Trophoblast cell (in vitro differentiated cells and primary cell): ENCODE measurements around the gene TIGD1.

ENCODE experiments used
- DNase-seq, 2 donors: peaks; one replicate each; pipeline ENCODE4 v3.0.0-alpha.2; 2016
- H2AFZ ChIP-seq: 2 replicates; pipeline ENCODE4 v1.6.1; 2013; ENCODE audit warnings: low read length, moderate library complexity, mild to moderate bottlenecking; ENCODE audit not compliant: insufficient read depth, poor library complexity
- H2AK5ac ChIP-seq: 2 replicates; pipeline ENCODE4 v1.6.1; 2013; ENCODE audit warnings: mild to moderate bottlenecking, low read length
- H2BK120ac ChIP-seq: 2 replicates; pipeline ENCODE4 v1.6.1; 2013; ENCODE audit warnings: low read length, mild to moderate bottlenecking, moderate library complexity; ENCODE audit not compliant: insufficient read depth, poor library complexity
- H2BK12ac ChIP-seq: 2 replicates; pipeline ENCODE4 v1.6.1; 2013; ENCODE audit warnings: mild to moderate bottlenecking, low read length, moderate library complexity
- H2BK5ac ChIP-seq: 2 replicates; pipeline ENCODE4 v1.6.1; 2013; ENCODE audit warnings: low read length, low read depth, moderate library complexity, mild to moderate bottlenecking; ENCODE audit not compliant: poor library complexity
- H3K14ac ChIP-seq: 2 replicates; pipeline ENCODE4 v1.6.1; 2013; ENCODE audit warnings: mild to moderate bottlenecking, low read length
- H3K18ac ChIP-seq: 2 replicates; pipeline ENCODE4 v1.6.1; 2013; ENCODE audit warnings: mild to moderate bottlenecking, low read length
- H3K23ac ChIP-seq: 2 replicates; pipeline ENCODE4 v1.6.1; 2013; ENCODE audit warnings: low read length
- H3K27ac ChIP-seq: 2 replicates; pipeline ENCODE4 v1.5.1; 2013; ENCODE audit warnings: low read depth, mild to moderate bottlenecking, inconsistent platforms, low read length, moderate library complexity
- H3K27me3 ChIP-seq: 2 replicates; pipeline ENCODE4 v1.6.1; 2013; ENCODE audit warnings: inconsistent platforms, mild to moderate bottlenecking, low read length, moderate library complexity; ENCODE audit not compliant: insufficient read depth
- H3K36me3 ChIP-seq, 2 experiments: 1 replicate in 1 of 2; 2 replicates in 1 of 2; pipeline ENCODE4 v1.6.1; 2013; ENCODE audit warnings: low read length in 2 of 2, mild to moderate bottlenecking in 2 of 2, moderate library complexity in 1 of 2; ENCODE audit not compliant: insufficient read depth in 2 of 2, control insufficient read depth in 1 of 2
- H3K4ac ChIP-seq: 2 replicates; pipeline ENCODE4 v1.6.1; 2013; ENCODE audit warnings: low read depth, mild to moderate bottlenecking, low read length, moderate library complexity
- H3K4me1 ChIP-seq, 2 experiments: 1 replicate in 1 of 2; 2 replicates in 1 of 2; pipeline ENCODE4 v1.6.1; 2013; ENCODE audit warnings: low read length in 2 of 2, mild to moderate bottlenecking in 2 of 2, moderate library complexity in 1 of 2; ENCODE audit not compliant: insufficient read depth in 2 of 2, control insufficient read depth in 1 of 2
- H3K4me2 ChIP-seq: 2 replicates; pipeline ENCODE4 v1.6.1; 2013; ENCODE audit warnings: inconsistent platforms, mild to moderate bottlenecking, low read length, moderate library complexity
- H3K4me3 ChIP-seq: 2 replicates; pipeline ENCODE4 v1.5.1; 2013; ENCODE audit warnings: mild to moderate bottlenecking, low read depth, low read length, inconsistent platforms
- H3K79me1 ChIP-seq: one replicate; pipeline ENCODE4 v1.6.1; 2013; ENCODE audit warnings: low read length
- H3K79me2 ChIP-seq: 2 replicates; pipeline ENCODE4 v1.6.1; 2013; ENCODE audit warnings: low read length, mild to moderate bottlenecking; ENCODE audit not compliant: control insufficient read depth, insufficient read depth, poor library complexity
- H3K9ac ChIP-seq: 2 replicates; pipeline ENCODE4 v1.6.1; 2013; ENCODE audit warnings: mild to moderate bottlenecking, low read length
- H3K9me3 ChIP-seq: 2 replicates; pipeline ENCODE4 v1.6.1; 2013; ENCODE audit warnings: low read depth, mild to moderate bottlenecking, control low read depth, inconsistent platforms, low read length; ENCODE audit not compliant: insufficient read depth
- H4K12ac ChIP-seq: 2 replicates; pipeline ENCODE4 v1.6.1; 2013; ENCODE audit warnings: low read depth, mild to moderate bottlenecking, low read length, moderate library complexity
- H4K8ac ChIP-seq: 2 replicates; pipeline ENCODE4 v1.6.1; 2013; ENCODE audit warnings: low read depth, mild to moderate bottlenecking, low read length, moderate library complexity
- H4K91ac ChIP-seq: one replicate; pipeline ENCODE4 v1.6.1; 2013; ENCODE audit warnings: low read depth, mild to moderate bottlenecking, low read length, moderate library complexity
- WGBS: extraction: QIAGEN DNeasy Blood & Tissue Kit; methylation state at CpG from one replicate; pipeline ENCODE4 v1.1.7; 2013; ENCODE audit warnings: missing lambda C conversion rate; ENCODE audit not compliant: insufficient read length, insufficient coverage; ENCODE audit errors: extremely low coverage; 5-methylcytosine and 5-hydroxymethylcytosine counted together

The TIGD1 gene

GRCh38 chr2:232526372-232526941 is 23.9 kb downstream of the TIGD1 start:
- H2BK120ac ChIP-seq = no peak overlapping the region
- no peaks in the 10 kb centered on the region for H3K79me1 ChIP-seq
- no peaks in the 10 kb centered on the region for H3K79me2 ChIP-seq
- H4K12ac ChIP-seq = no peak overlapping the region
- H3K36me3 ChIP-seq = no peaks in the 10 kb centered on the region
- H3K9ac ChIP-seq = no peak overlapping the region
- H3K4me3 ChIP-seq = no peak overlapping the region
- H3K4ac ChIP-seq = no peak overlapping the region
- no CpG with 5 or more reads among the region's 13 CpGs for WGBS
- no peak overlapping the region for H3K18ac ChIP-seq
- no peak overlapping the region for H2AK5ac ChIP-seq
- H2BK5ac ChIP-seq = no peak overlapping the region
- no peak overlapping the region for H3K14ac ChIP-seq
- no peak overlapping the region for H3K4me2 ChIP-seq
- no peak overlapping the region for H4K91ac ChIP-seq
- peaks cover 3% of the 10 kb centered on the region for H3K9me3 ChIP-seq
- no peak overlapping the region for H3K23ac ChIP-seq
- DNase-seq = no peak
- H2BK12ac ChIP-seq = no peak overlapping the region
- H2AFZ ChIP-seq = no peak overlapping the region
- no peak overlapping the region for H4K8ac ChIP-seq
- no peak overlapping the region for H3K27ac ChIP-seq
- peaks cover 2 to 6% of the 10 kb centered on the region in 2 experiments for H3K4me1 ChIP-seq
- H3K27me3 ChIP-seq = peaks cover 29% of the 10 kb centered on the region

- Histone ChIP-seq H3K14ac (no peak within 1 kb of the TSS), H4K91ac (no peak within 1 kb of the TSS), H3K4me3 (no peak within 1 kb of the TSS), H3K79me1 (no peaks in the 10 kb centered on the region), H2BK5ac (no peak within 1 kb of the TSS), H3K9me3 (peaks cover 2% of the 10 kb centered on the region), H4K12ac (no peak within 1 kb of the TSS), H2AFZ (no peak within 1 kb of the TSS), H4K8ac (no peak within 1 kb of the TSS), H3K36me3 (no peaks in the 10 kb centered on the region), H3K4me2 (no peak within 1 kb of the TSS), H3K27me3 (peaks cover 29% of the 10 kb centered on the region), H3K9ac (no peak within 1 kb of the TSS), H3K4ac (no peak within 1 kb of the TSS), H3K18ac (no peak within 1 kb of the TSS), H3K4me1 (peaks cover 2 to 6% of the 10 kb centered on the region in 2 experiments), H2AK5ac (no peak within 1 kb of the TSS), H3K27ac (no peak within 1 kb of the TSS), H3K79me2 (no peaks in the 10 kb centered on the region), H3K23ac (no peak within 1 kb of the TSS), H2BK12ac (no peak within 1 kb of the TSS), H2BK120ac (no peak within 1 kb of the TSS)
- no peak for DNase-seq
- no CpG with 5 or more reads among the region's 18 CpGs for WGBS
These were observed 24.5 kb downstream of the TIGD1 start, which contains the start of gene CHRND for GRCh38 chr2:232525791-232526371. Gene CHRND (plus strand): TSS chr2:232526160. CDS start chr2:232526216, 56 bp downstream.

GRCh38 chr2:232525199-232525598 is 25.2 kb downstream of the TIGD1 start:
- no peak overlapping the region for H2AK5ac ChIP-seq
- H3K4me3 ChIP-seq = no peak overlapping the region
- H3K4me2 ChIP-seq = no peak overlapping the region
- no peaks in the 10 kb centered on the region for H3K79me2 ChIP-seq
- H3K36me3 ChIP-seq = no peaks in the 10 kb centered on the region
- no peaks in the 10 kb centered on the region for H3K79me1 ChIP-seq
- no peak overlapping the region for H4K12ac ChIP-seq
- H2AFZ ChIP-seq = no peak overlapping the region
- DNase-seq = no peak
- WGBS = no CpG with 5 or more reads among the region's 14 CpGs
- no peak overlapping the region for H2BK120ac ChIP-seq
- H3K9ac ChIP-seq = no peak overlapping the region
- no peak overlapping the region for H4K91ac ChIP-seq
- H4K8ac ChIP-seq = no peak overlapping the region
- no peak overlapping the region for H2BK12ac ChIP-seq
- H3K27me3 ChIP-seq = peaks cover 29% of the 10 kb centered on the region
- peaks cover 2 to 6% of the 10 kb centered on the region in 2 experiments for H3K4me1 ChIP-seq
- no peak overlapping the region for H2BK5ac ChIP-seq
- no peak overlapping the region for H3K18ac ChIP-seq
- peaks cover 2% of the 10 kb centered on the region for H3K9me3 ChIP-seq
- H3K4ac ChIP-seq = no peak overlapping the region
- H3K14ac ChIP-seq = no peak overlapping the region
- no peak overlapping the region for H3K27ac ChIP-seq
- H3K23ac ChIP-seq = no peak overlapping the region

GRCh38 chr2:232524771-232525170 is 25.6 kb downstream of the TIGD1 start:
- Histone ChIP-seq H4K91ac (no peak overlapping the region), H3K4me1 (peaks cover 2 to 6% of the 10 kb centered on the region in 2 experiments), H2AK5ac (no peak overlapping the region), H3K18ac (no peak overlapping the region), H3K9me3 (peaks cover 2% of the 10 kb centered on the region), H3K9ac (no peak overlapping the region), H3K79me1 (no peaks in the 10 kb centered on the region), H2BK12ac (no peak overlapping the region), H4K12ac (no peak overlapping the region), H3K23ac (no peak overlapping the region), H3K4me2 (no peak overlapping the region), H3K27me3 (peaks cover 29% of the 10 kb centered on the region), H3K4ac (no peak overlapping the region), H3K4me3 (no peak overlapping the region), H3K36me3 (no peaks in the 10 kb centered on the region), H3K14ac (no peak overlapping the region), H3K79me2 (no peaks in the 10 kb centered on the region), H2BK5ac (no peak overlapping the region), H4K8ac (no peak overlapping the region), H2BK120ac (no peak overlapping the region), H3K27ac (no peak overlapping the region), H2AFZ (no peak overlapping the region)
- no CpG with 5 or more reads among the region's 6 CpGs for WGBS
- DNase-seq = no peak
